HUDEP-2 (cell line): Measurements from ENCODE around the gene SDHB.
A peak's percentile ranks its signal among the peaks of the same experiment; 100 is the strongest.

Experiments
- DNase-seq, 76 experiments: peaks; one replicate each; lab custom pipeline; 2025; ENCODE audit not compliant: unreplicated experiment in 76 of 76; lab: John Stamatoyannopoulos, UW

The SDHB gene

GRCh38 chr1:17052038-17052437 lies 1.8 kb downstream of the SDHB start:
- no peak for DNase-seq

GRCh38 chr1:17047924-17048323 lies 5.9 kb downstream of the SDHB start:
- no peak for DNase-seq

- no peak for DNase-seq
Observed at GRCh38 chr1:17046334-17046657, 7.5 kb downstream of the SDHB start.

GRCh38 chr1:17045634-17046333 lies 8.0 kb downstream of the SDHB start:
- peak in 11 of 76 experiments; percentile 3 to 37 (median 12) for DNase-seq

- peak in 1 of 76 experiments; percentile 8 for DNase-seq
Observed at GRCh38 chr1:17045150-17045549, 8.7 kb downstream of the SDHB start.

GRCh38 chr1:17043676-17044075 lies 10.2 kb downstream of the SDHB start:
- DNase-seq = no peak

GRCh38 chr1:17040135-17040534 lies 13.7 kb downstream of the SDHB start:
- no peak for DNase-seq

GRCh38 chr1:17039522-17039921 lies 14.3 kb downstream of the SDHB start:
- no peak for DNase-seq

GRCh38 chr1:17033481-17033880 lies 20.4 kb downstream of the SDHB start:
- DNase-seq = no peak

- DNase-seq = no peak
Observed at GRCh38 chr1:17032741-17033140, 21.1 kb downstream of the SDHB start.

GRCh38 chr1:17031436-17031835 lies 22.4 kb downstream of the SDHB start:
- no peak for DNase-seq

GRCh38 chr1:17030206-17030605 lies 23.6 kb downstream of the SDHB start:
- DNase-seq = no peak

GRCh38 chr1:17028662-17029188 lies 25.1 kb downstream of the SDHB start:
- DNase-seq = no peak

- no peak for DNase-seq
Observed at GRCh38 chr1:17027900-17028299, 25.9 kb downstream of the SDHB start.

GRCh38 chr1:17027403-17027802 lies 26.4 kb downstream of the SDHB start:
- DNase-seq = no peak

GRCh38 chr1:17024721-17025120 lies 29.1 kb downstream of the SDHB start:
- no peak for DNase-seq

- no peak for DNase-seq
Observed at GRCh38 chr1:17023573-17023972, 30.3 kb downstream of the SDHB start.

GRCh38 chr1:17023102-17023501 lies 30.7 kb downstream of the SDHB start:
- no peak for DNase-seq

- no peak for DNase-seq
Observed at GRCh38 chr1:17021896-17022295, 31.9 kb downstream of the SDHB start.

- DNase-seq = no peak
Observed at GRCh38 chr1:17020502-17020901, 33.3 kb downstream of the SDHB start.

GRCh38 chr1:17018849-17019248 lies 35.0 kb downstream of the SDHB start:
- DNase-seq = no peak

GRCh38 chr1:17017435-17017834 lies 36.4 kb downstream of the SDHB start:
- DNase-seq = no peak

- no peak for DNase-seq
Observed at GRCh38 chr1:17016317-17016661, 37.5 kb downstream of the SDHB start.
